GM23338 (cell line): ENCODE measurements around the gene CEP295NL. TPM values are rescaled to one million over a fixed set of nuclear protein-coding genes. Genes with fewer than 3 reads are reported as not detected.
"Not testable (repeated sequence)": the region's sequence is repeated elsewhere in the genome, so short reads cannot be mapped to it uniquely, and the experiment has no call there.

ENCODE experiments used
- ATAC-seq: fragments of 200-7000 bp; cut with Tn5 transposase; 3 replicates; pipeline ENCODE4 v1.9.1; 2020
- DNase-seq: peaks from one replicate; pipeline ENCODE4 v3.0.0-alpha.2; 2015; ENCODE audit warnings: low spot score
- H2AFZ ChIP-seq: fragments of 200-600 bp; sonication (generic); 2 replicates; pipeline ENCODE4 v1.8.0; 2016; ENCODE audit warnings: antibody characterized with exemption, mild to moderate bottlenecking, moderate library complexity
- H3F3A ChIP-seq: fragments of 200-600 bp; sonication (generic); replicated peaks from 2 replicates; pipeline ENCODE4 v1.8.0; 2017; ENCODE audit warnings: antibody characterized with exemption, mixed run types, low read depth
- H3K27ac ChIP-seq: fragments of 200-600 bp; sonication (generic); 2 replicates; pipeline ENCODE4 v1.6.1; 2016; ENCODE audit warnings: low read depth
- H3K27me3 ChIP-seq: fragments of 200-600 bp; sonication (generic); 2 replicates; pipeline ENCODE4 v1.8.0; 2016; ENCODE audit warnings: mild to moderate bottlenecking, mixed run types, moderate library complexity; ENCODE audit not compliant: insufficient read depth
- H3K36me3 ChIP-seq: fragments of 200-600 bp; sonication (generic); 2 replicates; pipeline ENCODE4 v1.8.0; 2016; ENCODE audit warnings: mild to moderate bottlenecking; ENCODE audit not compliant: insufficient read depth
- H3K4me1 ChIP-seq: fragments of 200-600 bp; sonication (generic); 2 replicates; pipeline ENCODE4 v1.8.0; 2016; ENCODE audit warnings: mild to moderate bottlenecking, moderate library complexity; ENCODE audit not compliant: insufficient read depth
- H3K4me2 ChIP-seq: fragments of 200-600 bp; sonication (generic); 2 replicates; pipeline ENCODE4 v1.7.1; 2017; ENCODE audit warnings: mixed run types
- H3K4me3 ChIP-seq: fragments of 200-600 bp; sonication (generic); 2 replicates; pipeline ENCODE4 v1.6.1; 2016; ENCODE audit warnings: mixed run types
- H3K79me2 ChIP-seq: fragments of 200-600 bp; sonication (generic); replicated peaks from 2 replicates; pipeline ENCODE4 v1.8.0; 2017; ENCODE audit warnings: mild to moderate bottlenecking; ENCODE audit not compliant: insufficient read depth
- H3K9me2 ChIP-seq: fragments of 200-600 bp; sonication (generic); 2 replicates; pipeline ENCODE4 v1.8.0; 2017; ENCODE audit not compliant: insufficient read depth
- H4K20me1 ChIP-seq: fragments of 200-600 bp; sonication (generic); replicated peaks from 2 replicates; pipeline ENCODE4 v1.8.0; 2017; ENCODE audit warnings: mild to moderate bottlenecking; ENCODE audit not compliant: insufficient read depth
- H3K27ac Mint-ChIP-seq: 2 replicates; pipeline ENCODE4 v1.8.0; 2020; ENCODE audit warnings: inconsistent platforms, mild to moderate bottlenecking, moderate library complexity, mixed read lengths
- H3K27me3 Mint-ChIP-seq: 3 replicates; pipeline ENCODE4 v1.8.0; 2022; ENCODE audit warnings: low read depth, mild to moderate bottlenecking, moderate library complexity, mixed read lengths, inconsistent platforms; ENCODE audit not compliant: insufficient read depth, poor library complexity
- H3K36me3 Mint-ChIP-seq: 3 replicates; pipeline ENCODE4 v1.8.0; 2021; ENCODE audit warnings: low read depth, mild to moderate bottlenecking, inconsistent platforms, moderate library complexity, mixed read lengths
- H3K4me1 Mint-ChIP-seq: 3 replicates; pipeline ENCODE4 v1.8.0; 2020; ENCODE audit warnings: mild to moderate bottlenecking, inconsistent platforms, mixed read lengths
- H3K4me3 Mint-ChIP-seq: 3 replicates; pipeline ENCODE4 v1.8.0; 2021; ENCODE audit warnings: moderate library complexity, mild to moderate bottlenecking, inconsistent platforms, mixed read lengths
- H3K9me3 Mint-ChIP-seq: 3 replicates; pipeline ENCODE4 v1.8.0; 2020; ENCODE audit warnings: moderate library complexity, mild to moderate bottlenecking, inconsistent platforms, mixed read lengths
- CREB1 ChIP-seq: fragments of 250-450 bp; sonication (Bioruptor Pico); IDR thresholded peaks from 2 replicates; pipeline ENCODE4 v1.5.0; 2020; ENCODE audit warnings: low read depth, mild to moderate bottlenecking, moderate library complexity
- EZH2 ChIP-seq: fragments of 200-600 bp; sonication (generic); IDR thresholded peaks from one replicate; pipeline ENCODE4 v1.8.0; 2017; ENCODE audit warnings: antibody characterized with exemption, mild to moderate bottlenecking, low read depth; ENCODE audit not compliant: unreplicated experiment
- EZH2phosphoT487 ChIP-seq: fragments of 200-600 bp; sonication (generic); IDR thresholded peaks from one replicate; pipeline ENCODE4 v1.8.1; 2018; ENCODE audit warnings: antibody characterized with exemption; ENCODE audit not compliant: unreplicated experiment
- JUNB ChIP-seq: IDR thresholded peaks from one replicate; pipeline ENCODE4 v1.6.1; 2016; ENCODE audit warnings: antibody characterized with exemption; ENCODE audit not compliant: unreplicated experiment
- STAT1 ChIP-seq: IDR thresholded peaks from one replicate; pipeline ENCODE4 v1.6.1; 2016; ENCODE audit warnings: antibody characterized with exemption; ENCODE audit not compliant: unreplicated experiment
- ZNF331 ChIP-seq: fragments of 250-450 bp; sonication (Bioruptor Pico); IDR thresholded peaks from 2 replicates; pipeline ENCODE4 v1.5.0; 2020; ENCODE audit warnings: low read depth, mild to moderate bottlenecking, moderate library complexity
- polyA plus RNA-seq: library from polyadenylated mRNA; unstranded; fragments of >200 nt; fragmentation: Nextera tagmentation; extraction: Ambion mirVana; gene quantifications from 2 replicates; pipeline ENCODE4 v1.2.1, GENCODE V29; 2016
- total RNA-seq: library from RNA; depleted of rRNA; stranded (reverse); fragments of >200 nt; shearing (Covaris generic); gene quantifications from 2 replicates; pipeline ENCODE4 v1.2.3, GENCODE V29; 2014
- TF ChIP-seq, protein P1 (sequence below): IDR thresholded peaks from 2 replicates; pipeline ENCODE4 v1.6.1; 2016; ENCODE audit warnings: antibody characterized with exemption
- TF ChIP-seq, protein P2 (sequence below): fragments of 250-450 bp; sonication (Bioruptor Pico); IDR thresholded peaks from 2 replicates; pipeline ENCODE4 v1.5.0; 2020; ENCODE audit warnings: mild to moderate bottlenecking, moderate library complexity
- TF ChIP-seq, protein P3 (sequence below): IDR thresholded peaks from one replicate; pipeline ENCODE4 v1.6.1; 2018; ENCODE audit warnings: antibody characterized with exemption; ENCODE audit not compliant: unreplicated experiment

CEP295NL gene
- total and polyA plus RNA-seq, 2 experiments from 2014 or later: 0.69 TPM; not detected in 1

DNA sequence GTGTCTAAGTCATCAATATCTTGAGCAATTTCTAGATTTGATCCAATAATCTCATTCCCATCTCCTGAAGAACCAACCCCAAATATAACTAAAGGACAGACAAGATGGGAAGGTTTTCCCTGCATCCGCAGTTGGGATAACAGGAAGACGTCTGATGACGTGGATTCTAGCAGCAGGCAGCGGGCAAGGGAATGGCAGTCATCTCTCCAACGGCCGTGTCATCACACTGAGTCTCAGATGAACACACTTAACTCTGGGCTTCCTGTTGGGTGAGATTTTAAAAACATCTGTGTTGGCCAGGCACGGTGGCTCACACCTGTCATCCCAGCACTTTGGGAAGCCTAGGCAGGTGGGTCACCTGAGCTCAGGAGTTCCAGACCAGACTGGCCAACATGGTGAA, 43.1 kb upstream of the CEP295NL start:
- Mint-ChIP-seq H3K27ac (no peak overlapping the region), H3K9me3 (peaks cover 19% of the 10 kb centered on the region), H3K4me3 (no peak overlapping the region), H3K4me1 (no peaks in the 10 kb centered on the region), H3K36me3 (peaks cover 9% of the 10 kb centered on the region; the same call in 2 of the 3 replicates), H3K27me3 (peaks cover 13% of the 10 kb centered on the region)
- Histone ChIP-seq H2AFZ (no peak overlapping the region), H3K27ac (no peak overlapping the region), H3K9me2 (no peaks in the 10 kb centered on the region), H3K27me3 (no peaks in the 10 kb centered on the region), H3K4me3 (no peak overlapping the region), H3K79me2 (no peaks in the 10 kb centered on the region), H3K4me1 (no peaks in the 10 kb centered on the region), H4K20me1 (no peaks in the 10 kb centered on the region), H3F3A (no peaks in the 10 kb centered on the region), H3K36me3 (no peaks in the 10 kb centered on the region), H3K4me2 (no peak overlapping the region)
- DNase-seq (no peak), ATAC-seq (no peak)
- TF ChIP-seq EZH2phosphoT487: no peak
- TF ChIP-seq, protein P1, sequence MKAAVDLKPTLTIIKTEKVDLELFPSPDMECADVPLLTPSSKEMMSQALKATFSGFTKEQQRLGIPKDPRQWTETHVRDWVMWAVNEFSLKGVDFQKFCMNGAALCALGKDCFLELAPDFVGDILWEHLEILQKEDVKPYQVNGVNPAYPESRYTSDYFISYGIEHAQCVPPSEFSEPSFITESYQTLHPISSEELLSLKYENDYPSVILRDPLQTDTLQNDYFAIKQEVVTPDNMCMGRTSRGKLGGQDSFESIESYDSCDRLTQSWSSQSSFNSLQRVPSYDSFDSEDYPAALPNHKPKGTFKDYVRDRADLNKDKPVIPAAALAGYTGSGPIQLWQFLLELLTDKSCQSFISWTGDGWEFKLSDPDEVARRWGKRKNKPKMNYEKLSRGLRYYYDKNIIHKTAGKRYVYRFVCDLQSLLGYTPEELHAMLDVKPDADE: no peak
- no peak for TF ChIP-seq EZH2
- TF ChIP-seq CREB1 (CRISPR knock-in tag): no peak
- no peak for TF ChIP-seq ZNF331 (CRISPR knock-in tag)
- TF ChIP-seq, protein P2, sequence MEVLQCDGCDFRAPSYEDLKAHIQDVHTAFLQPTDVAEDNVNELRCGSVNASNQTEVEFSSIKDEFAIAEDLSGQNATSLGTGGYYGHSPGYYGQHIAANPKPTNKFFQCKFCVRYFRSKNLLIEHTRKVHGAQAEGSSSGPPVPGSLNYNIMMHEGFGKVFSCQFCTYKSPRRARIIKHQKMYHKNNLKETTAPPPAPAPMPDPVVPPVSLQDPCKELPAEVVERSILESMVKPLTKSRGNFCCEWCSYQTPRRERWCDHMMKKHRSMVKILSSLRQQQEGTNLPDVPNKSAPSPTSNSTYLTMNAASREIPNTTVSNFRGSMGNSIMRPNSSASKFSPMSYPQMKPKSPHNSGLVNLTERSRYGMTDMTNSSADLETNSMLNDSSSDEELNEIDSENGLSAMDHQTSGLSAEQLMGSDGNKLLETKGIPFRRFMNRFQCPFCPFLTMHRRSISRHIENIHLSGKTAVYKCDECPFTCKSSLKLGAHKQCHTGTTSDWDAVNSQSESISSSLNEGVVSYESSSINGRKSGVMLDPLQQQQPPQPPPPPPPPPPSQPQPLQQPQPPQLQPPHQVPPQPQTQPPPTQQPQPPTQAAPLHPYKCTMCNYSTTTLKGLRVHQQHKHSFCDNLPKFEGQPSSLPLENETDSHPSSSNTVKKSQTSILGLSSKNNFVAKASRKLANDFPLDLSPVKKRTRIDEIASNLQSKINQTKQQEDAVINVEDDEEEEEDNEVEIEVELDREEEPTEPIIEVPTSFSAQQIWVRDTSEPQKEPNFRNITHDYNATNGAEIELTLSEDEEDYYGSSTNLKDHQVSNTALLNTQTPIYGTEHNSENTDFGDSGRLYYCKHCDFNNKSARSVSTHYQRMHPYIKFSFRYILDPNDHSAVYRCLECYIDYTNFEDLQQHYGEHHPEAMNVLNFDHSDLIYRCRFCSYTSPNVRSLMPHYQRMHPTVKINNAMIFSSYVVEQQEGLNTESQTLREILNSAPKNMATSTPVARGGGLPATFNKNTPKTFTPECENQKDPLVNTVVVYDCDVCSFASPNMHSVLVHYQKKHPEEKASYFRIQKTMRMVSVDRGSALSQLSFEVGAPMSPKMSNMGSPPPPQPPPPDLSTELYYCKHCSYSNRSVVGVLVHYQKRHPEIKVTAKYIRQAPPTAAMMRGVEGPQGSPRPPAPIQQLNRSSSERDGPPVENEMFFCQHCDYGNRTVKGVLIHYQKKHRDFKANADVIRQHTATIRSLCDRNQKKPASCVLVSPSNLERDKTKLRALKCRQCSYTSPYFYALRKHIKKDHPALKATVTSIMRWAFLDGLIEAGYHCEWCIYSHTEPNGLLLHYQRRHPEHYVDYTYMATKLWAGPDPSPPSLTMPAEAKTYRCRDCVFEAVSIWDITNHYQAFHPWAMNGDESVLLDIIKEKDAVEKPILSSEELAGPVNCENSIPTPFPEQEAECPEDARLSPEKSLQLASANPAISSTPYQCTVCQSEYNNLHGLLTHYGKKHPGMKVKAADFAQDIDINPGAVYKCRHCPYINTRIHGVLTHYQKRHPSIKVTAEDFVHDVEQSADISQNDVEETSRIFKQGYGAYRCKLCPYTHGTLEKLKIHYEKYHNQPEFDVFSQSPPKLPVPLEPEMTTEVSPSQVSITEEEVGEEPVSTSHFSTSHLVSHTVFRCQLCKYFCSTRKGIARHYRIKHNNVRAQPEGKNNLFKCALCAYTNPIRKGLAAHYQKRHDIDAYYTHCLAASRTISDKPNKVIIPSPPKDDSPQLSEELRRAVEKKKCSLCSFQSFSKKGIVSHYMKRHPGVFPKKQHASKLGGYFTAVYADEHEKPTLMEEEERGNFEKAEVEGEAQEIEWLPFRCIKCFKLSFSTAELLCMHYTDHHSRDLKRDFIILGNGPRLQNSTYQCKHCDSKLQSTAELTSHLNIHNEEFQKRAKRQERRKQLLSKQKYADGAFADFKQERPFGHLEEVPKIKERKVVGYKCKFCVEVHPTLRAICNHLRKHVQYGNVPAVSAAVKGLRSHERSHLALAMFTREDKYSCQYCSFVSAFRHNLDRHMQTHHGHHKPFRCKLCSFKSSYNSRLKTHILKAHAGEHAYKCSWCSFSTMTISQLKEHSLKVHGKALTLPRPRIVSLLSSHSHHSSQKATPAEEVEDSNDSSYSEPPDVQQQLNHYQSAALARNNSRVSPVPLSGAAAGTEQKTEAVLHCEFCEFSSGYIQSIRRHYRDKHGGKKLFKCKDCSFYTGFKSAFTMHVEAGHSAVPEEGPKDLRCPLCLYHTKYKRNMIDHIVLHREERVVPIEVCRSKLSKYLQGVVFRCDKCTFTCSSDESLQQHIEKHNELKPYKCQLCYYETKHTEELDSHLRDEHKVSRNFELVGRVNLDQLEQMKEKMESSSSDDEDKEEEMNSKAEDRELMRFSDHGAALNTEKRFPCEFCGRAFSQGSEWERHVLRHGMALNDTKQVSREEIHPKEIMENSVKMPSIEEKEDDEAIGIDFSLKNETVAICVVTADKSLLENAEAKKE (CRISPR knock-in tag): no peak
- TF ChIP-seq, protein P3, sequence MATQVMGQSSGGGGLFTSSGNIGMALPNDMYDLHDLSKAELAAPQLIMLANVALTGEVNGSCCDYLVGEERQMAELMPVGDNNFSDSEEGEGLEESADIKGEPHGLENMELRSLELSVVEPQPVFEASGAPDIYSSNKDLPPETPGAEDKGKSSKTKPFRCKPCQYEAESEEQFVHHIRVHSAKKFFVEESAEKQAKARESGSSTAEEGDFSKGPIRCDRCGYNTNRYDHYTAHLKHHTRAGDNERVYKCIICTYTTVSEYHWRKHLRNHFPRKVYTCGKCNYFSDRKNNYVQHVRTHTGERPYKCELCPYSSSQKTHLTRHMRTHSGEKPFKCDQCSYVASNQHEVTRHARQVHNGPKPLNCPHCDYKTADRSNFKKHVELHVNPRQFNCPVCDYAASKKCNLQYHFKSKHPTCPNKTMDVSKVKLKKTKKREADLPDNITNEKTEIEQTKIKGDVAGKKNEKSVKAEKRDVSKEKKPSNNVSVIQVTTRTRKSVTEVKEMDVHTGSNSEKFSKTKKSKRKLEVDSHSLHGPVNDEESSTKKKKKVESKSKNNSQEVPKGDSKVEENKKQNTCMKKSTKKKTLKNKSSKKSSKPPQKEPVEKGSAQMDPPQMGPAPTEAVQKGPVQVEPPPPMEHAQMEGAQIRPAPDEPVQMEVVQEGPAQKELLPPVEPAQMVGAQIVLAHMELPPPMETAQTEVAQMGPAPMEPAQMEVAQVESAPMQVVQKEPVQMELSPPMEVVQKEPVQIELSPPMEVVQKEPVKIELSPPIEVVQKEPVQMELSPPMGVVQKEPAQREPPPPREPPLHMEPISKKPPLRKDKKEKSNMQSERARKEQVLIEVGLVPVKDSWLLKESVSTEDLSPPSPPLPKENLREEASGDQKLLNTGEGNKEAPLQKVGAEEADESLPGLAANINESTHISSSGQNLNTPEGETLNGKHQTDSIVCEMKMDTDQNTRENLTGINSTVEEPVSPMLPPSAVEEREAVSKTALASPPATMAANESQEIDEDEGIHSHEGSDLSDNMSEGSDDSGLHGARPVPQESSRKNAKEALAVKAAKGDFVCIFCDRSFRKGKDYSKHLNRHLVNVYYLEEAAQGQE: no peak
- TF ChIP-seq JUNB: no peak
- TF ChIP-seq STAT1: no peak

DNA sequence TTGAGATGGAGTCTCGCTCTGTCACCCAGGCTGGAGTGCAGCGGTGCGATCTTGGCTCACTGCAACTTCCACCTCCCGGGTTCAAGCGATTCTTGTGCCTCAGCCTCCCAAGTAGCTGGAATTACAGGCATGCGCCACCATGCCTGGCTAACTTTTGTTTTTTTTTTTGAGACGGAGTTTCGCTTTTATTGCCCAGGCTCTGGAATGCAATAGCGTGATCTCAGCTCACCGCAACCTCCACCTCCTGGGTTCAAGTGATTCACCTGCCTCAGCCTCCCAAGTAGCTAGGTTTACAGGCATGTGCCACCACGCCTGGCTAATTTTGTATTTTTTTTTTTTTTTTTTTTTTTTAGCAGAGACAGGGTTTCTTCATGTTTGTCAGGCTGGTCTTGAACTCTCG, 42.5 kb upstream of the CEP295NL start:
- not testable (repeated sequence) for H3K9me2 ChIP-seq

More for the DNA sequence above, 42.5 kb upstream of the CEP295NL start:
- not testable (repeated sequence) for H3K27ac Mint-ChIP-seq, H3F3A ChIP-seq, DNase-seq, H3K27me3 ChIP-seq, H4K20me1 ChIP-seq, H3K27ac ChIP-seq, H3K36me3 Mint-ChIP-seq, H3K4me1 Mint-ChIP-seq, ATAC-seq, H3K79me2 ChIP-seq, H3K36me3 ChIP-seq, H3K4me1 ChIP-seq, H3K4me3 Mint-ChIP-seq, H3K4me2 ChIP-seq, H3K4me3 ChIP-seq, H2AFZ ChIP-seq
- peaks cover 13% of the 10 kb centered on the region for H3K9me3 Mint-ChIP-seq
- H3K27me3 Mint-ChIP-seq: peaks cover 13% of the 10 kb centered on the region
